Measurements from ENCODE around the gene PRR11.

GRCh38 chr17:59185997-59186396 lies 30.5 kb downstream of the PRR11 start:
- TF ChIP-seq, protein P1, sequence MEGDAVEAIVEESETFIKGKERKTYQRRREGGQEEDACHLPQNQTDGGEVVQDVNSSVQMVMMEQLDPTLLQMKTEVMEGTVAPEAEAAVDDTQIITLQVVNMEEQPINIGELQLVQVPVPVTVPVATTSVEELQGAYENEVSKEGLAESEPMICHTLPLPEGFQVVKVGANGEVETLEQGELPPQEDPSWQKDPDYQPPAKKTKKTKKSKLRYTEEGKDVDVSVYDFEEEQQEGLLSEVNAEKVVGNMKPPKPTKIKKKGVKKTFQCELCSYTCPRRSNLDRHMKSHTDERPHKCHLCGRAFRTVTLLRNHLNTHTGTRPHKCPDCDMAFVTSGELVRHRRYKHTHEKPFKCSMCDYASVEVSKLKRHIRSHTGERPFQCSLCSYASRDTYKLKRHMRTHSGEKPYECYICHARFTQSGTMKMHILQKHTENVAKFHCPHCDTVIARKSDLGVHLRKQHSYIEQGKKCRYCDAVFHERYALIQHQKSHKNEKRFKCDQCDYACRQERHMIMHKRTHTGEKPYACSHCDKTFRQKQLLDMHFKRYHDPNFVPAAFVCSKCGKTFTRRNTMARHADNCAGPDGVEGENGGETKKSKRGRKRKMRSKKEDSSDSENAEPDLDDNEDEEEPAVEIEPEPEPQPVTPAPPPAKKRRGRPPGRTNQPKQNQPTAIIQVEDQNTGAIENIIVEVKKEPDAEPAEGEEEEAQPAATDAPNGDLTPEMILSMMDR (IDR thresholded peaks at IDR 0.05 in 4 of 5, conservative IDR thresholded peaks at IDR 0.05 in 1 of 5), result no peak
- TF ChIP-seq POLR2A (IDR thresholded peaks at IDR 0.05), result no peak
